ENCODE data around the gene PEF1. TPM values are rescaled to one million over a fixed set of nuclear protein-coding genes. Genes with fewer than 3 reads are reported as not detected.

The PEF1 gene
- total RNA-seq, 1 donor from 2014 or later, result 57.9 TPM

DNA sequence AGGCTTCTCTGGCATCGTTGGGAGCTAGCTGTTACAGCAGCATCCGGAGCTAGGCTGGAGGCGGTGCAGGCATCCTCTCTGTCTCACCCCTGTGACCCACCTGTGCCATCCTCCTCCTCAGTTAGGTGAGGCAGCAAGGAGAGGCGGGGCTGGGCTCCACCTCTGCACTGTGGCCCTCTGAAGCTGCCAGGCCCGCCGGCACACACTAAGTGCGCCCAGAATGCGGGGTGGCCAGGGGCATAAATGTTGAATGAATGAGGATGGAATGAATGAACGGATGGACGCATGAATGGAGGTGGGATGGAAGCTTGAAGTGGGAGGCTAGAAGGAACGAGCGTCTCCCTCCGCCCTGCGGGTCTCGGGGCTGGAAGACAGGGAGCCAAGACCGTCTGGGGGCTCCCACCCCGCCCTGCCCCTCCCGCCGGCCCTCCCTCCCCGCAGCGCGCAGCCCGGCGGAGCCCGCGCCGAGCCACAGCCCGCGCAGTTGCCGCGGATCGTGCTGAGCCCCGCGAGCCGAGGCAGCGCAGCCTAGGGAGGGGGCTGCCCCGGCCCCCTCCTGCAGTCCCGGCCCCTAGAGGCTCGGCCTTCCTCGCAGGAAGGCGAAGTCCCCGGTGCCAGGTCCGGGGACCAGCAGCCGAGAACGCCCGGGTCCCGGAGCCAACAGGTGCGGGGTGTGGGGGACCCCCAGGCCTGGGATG, 27.3 kb downstream of the PEF1 start, which contains the start of gene HCRTR1:
TSS of gene HCRTR1 (plus strand) at position 472 of the 698 bp plus-strand sequence. CDS start 1,504 bp downstream, outside the sequence.
- Mint-ChIP-seq H3K27me3 (ENCODE audit: low read depth, unreplicated experiment) (peaks cover 28% of the 10 kb centered on the region), H3K27ac (ENCODE audit: unreplicated experiment) (no peak within 1 kb of the TSS), H3K9me3 (ENCODE audit: unreplicated experiment) (no peaks in the 10 kb centered on the region), H3K4me3 (ENCODE audit: unreplicated experiment) (peak within 1 kb of the TSS; percentile 76), H3K36me3 (ENCODE audit: low read depth, unreplicated experiment) (peaks cover 5% of the 10 kb centered on the region), H3K4me1 (ENCODE audit: low read depth, unreplicated experiment) (peaks cover 10% of the 10 kb centered on the region)
- Histone ChIP-seq H3K36me3 (ENCODE audit: insufficient read depth, low read length) (no peaks in the 10 kb centered on the region), H4K20me1 (ENCODE audit: insufficient read depth, low read length) (no peaks in the 10 kb centered on the region), H3K27ac (ENCODE audit: low read depth, low read length) (no peak within 1 kb of the TSS), H3K4me1 (ENCODE audit: insufficient read depth, low read length) (peaks cover 4% of the 10 kb centered on the region), H3K9ac (ENCODE audit: low read length) (peak within 1 kb of the TSS; percentile 59), H3K4me2 (ENCODE audit: low read length) (peak within 1 kb of the TSS; percentile 93), H3K9me3 (ENCODE audit: insufficient read depth, low read depth, low read length) (no peaks in the 10 kb centered on the region), H3K4me3 (ENCODE audit: insufficient read depth, low read depth, low read length) (peak within 1 kb of the TSS; percentile 54), H3K27me3 (ENCODE audit: insufficient read depth, low read length) (peaks cover 7% of the 10 kb centered on the region), H2AFZ (ENCODE audit: low read depth, low read length) (peak within 1 kb of the TSS; percentile 56), H3K79me2 (ENCODE audit: insufficient read depth, low read length) (no peaks in the 10 kb centered on the region)
- TF ChIP-seq, protein P1, sequence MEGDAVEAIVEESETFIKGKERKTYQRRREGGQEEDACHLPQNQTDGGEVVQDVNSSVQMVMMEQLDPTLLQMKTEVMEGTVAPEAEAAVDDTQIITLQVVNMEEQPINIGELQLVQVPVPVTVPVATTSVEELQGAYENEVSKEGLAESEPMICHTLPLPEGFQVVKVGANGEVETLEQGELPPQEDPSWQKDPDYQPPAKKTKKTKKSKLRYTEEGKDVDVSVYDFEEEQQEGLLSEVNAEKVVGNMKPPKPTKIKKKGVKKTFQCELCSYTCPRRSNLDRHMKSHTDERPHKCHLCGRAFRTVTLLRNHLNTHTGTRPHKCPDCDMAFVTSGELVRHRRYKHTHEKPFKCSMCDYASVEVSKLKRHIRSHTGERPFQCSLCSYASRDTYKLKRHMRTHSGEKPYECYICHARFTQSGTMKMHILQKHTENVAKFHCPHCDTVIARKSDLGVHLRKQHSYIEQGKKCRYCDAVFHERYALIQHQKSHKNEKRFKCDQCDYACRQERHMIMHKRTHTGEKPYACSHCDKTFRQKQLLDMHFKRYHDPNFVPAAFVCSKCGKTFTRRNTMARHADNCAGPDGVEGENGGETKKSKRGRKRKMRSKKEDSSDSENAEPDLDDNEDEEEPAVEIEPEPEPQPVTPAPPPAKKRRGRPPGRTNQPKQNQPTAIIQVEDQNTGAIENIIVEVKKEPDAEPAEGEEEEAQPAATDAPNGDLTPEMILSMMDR (IDR thresholded peaks at IDR 0.05; ENCODE audit: insufficient read depth, low read depth, low read length), result no peak
- TF ChIP-seq EZH2 (IDR thresholded peaks at IDR 0.05; ENCODE audit: insufficient read depth, low read length), result peak; percentile 35
- DNase-seq (ENCODE audit: low read depth) (no peak), FAIRE-seq (no peak)

DNA sequence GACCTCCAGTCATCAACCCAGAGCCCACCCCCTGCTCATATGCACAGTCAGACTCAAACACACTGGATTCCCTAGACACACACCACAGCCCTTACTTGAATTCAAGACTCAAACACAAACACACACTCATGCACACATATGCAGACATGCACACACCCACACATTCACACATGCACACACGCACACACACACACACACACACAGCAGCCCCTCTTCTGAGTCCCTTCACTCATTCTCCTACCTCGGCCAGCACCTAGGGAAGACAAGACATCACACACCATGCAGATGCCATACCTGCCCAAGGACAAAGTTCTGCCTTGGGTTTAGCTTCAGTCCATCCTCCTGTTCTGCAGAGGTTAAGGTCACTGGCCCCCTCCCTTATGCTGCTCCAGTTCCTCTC, 28.7 kb downstream of the PEF1 start:
- Histone ChIP-seq H3K9ac (ENCODE audit: low read length) (no peak overlapping the region), H3K4me1 (ENCODE audit: insufficient read depth, low read length) (peaks cover 4% of the 10 kb centered on the region), H3K4me2 (ENCODE audit: low read length) (no peak overlapping the region), H4K20me1 (ENCODE audit: insufficient read depth, low read length) (no peaks in the 10 kb centered on the region), H3K27ac (ENCODE audit: low read depth, low read length) (no peak overlapping the region), H2AFZ (ENCODE audit: low read depth, low read length) (no peak overlapping the region), H3K4me3 (ENCODE audit: insufficient read depth, low read depth, low read length) (no peak overlapping the region), H3K27me3 (ENCODE audit: insufficient read depth, low read length) (peaks cover 7% of the 10 kb centered on the region), H3K36me3 (ENCODE audit: insufficient read depth, low read length) (no peaks in the 10 kb centered on the region), H3K9me3 (ENCODE audit: insufficient read depth, low read depth, low read length) (no peaks in the 10 kb centered on the region), H3K79me2 (ENCODE audit: insufficient read depth, low read length) (no peaks in the 10 kb centered on the region)
- Mint-ChIP-seq H3K36me3 (ENCODE audit: low read depth, unreplicated experiment) (peaks cover 2% of the 10 kb centered on the region), H3K4me1 (ENCODE audit: low read depth, unreplicated experiment) (peaks cover 10% of the 10 kb centered on the region), H3K9me3 (ENCODE audit: unreplicated experiment) (peaks cover 3% of the 10 kb centered on the region), H3K4me3 (ENCODE audit: unreplicated experiment) (peak overlapping the region; percentile 23), H3K27ac (ENCODE audit: unreplicated experiment) (no peak overlapping the region), H3K27me3 (ENCODE audit: low read depth, unreplicated experiment) (peaks cover 30% of the 10 kb centered on the region)
- FAIRE-seq (no peak), DNase-seq (ENCODE audit: low read depth) (no peak)
- TF ChIP-seq EZH2 (IDR thresholded peaks at IDR 0.05; ENCODE audit: insufficient read depth, low read length), result no peak
- TF ChIP-seq, protein P1 (IDR thresholded peaks at IDR 0.05; ENCODE audit: insufficient read depth, low read depth, low read length), result no peak

DNA sequence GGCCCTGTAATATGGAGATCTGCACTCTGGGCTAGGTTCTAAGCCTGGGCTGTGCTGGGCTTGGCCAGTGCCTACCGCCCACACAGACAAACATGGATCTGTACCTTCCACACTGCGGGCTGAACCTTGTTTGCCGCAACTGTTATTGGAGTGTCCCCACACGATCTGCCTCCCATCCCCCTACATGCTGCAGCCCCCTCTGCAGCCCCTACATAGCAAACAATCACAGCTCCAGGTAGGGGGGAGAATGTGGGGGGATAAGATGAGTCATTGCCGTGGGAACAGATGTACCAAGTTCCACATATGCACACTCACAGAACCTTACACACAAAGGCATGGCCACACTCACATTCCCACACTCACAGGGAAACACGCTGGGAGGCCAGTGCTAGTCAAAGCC, 29.3 kb downstream of the PEF1 start:
- Histone ChIP-seq H3K27me3 (ENCODE audit: insufficient read depth, low read length) (peaks cover 7% of the 10 kb centered on the region), H4K20me1 (ENCODE audit: insufficient read depth, low read length) (no peaks in the 10 kb centered on the region), H3K9me3 (ENCODE audit: insufficient read depth, low read depth, low read length) (no peaks in the 10 kb centered on the region), H3K27ac (ENCODE audit: low read depth, low read length) (no peak overlapping the region), H3K9ac (ENCODE audit: low read length) (no peak overlapping the region), H3K4me3 (ENCODE audit: insufficient read depth, low read depth, low read length) (no peak overlapping the region), H3K4me1 (ENCODE audit: insufficient read depth, low read length) (peaks cover 4% of the 10 kb centered on the region), H3K4me2 (ENCODE audit: low read length) (no peak overlapping the region), H2AFZ (ENCODE audit: low read depth, low read length) (no peak overlapping the region), H3K79me2 (ENCODE audit: insufficient read depth, low read length) (no peaks in the 10 kb centered on the region), H3K36me3 (ENCODE audit: insufficient read depth, low read length) (no peaks in the 10 kb centered on the region)
- H3K9me3 Mint-ChIP-seq (ENCODE audit: unreplicated experiment), result peaks cover 3% of the 10 kb centered on the region
- peaks cover 10% of the 10 kb centered on the region for H3K4me1 Mint-ChIP-seq (ENCODE audit: low read depth, unreplicated experiment)
- DNase-seq (ENCODE audit: low read depth) (peak; percentile 26), FAIRE-seq (no peak)
- TF ChIP-seq, protein P1 (IDR thresholded peaks at IDR 0.05; ENCODE audit: insufficient read depth, low read depth, low read length), result no peak
- TF ChIP-seq EZH2 (IDR thresholded peaks at IDR 0.05; ENCODE audit: insufficient read depth, low read length), result no peak
- H3K27me3 Mint-ChIP-seq (ENCODE audit: low read depth, unreplicated experiment), result peaks cover 29% of the 10 kb centered on the region
- H3K36me3 Mint-ChIP-seq (ENCODE audit: low read depth, unreplicated experiment), result peaks cover 2% of the 10 kb centered on the region
- peak overlapping the region; percentile 23 for H3K4me3 Mint-ChIP-seq (ENCODE audit: unreplicated experiment)
- H3K27ac Mint-ChIP-seq (ENCODE audit: unreplicated experiment), result no peak overlapping the region
